ENCODE measurements around the gene TGIF1.

GRCh38 chr18:3409811-3410210 lies 40.2 kb upstream of the TGIF1 start:
- TF ChIP-seq CTCF (IDR thresholded peaks at IDR 0.05), result no peak
- no peak for TF ChIP-seq EZH2 (IDR thresholded peaks at IDR 0.05; ENCODE audit: borderline replicate concordance, insufficient read depth, low read depth, low read length, poor library complexity, severe bottlenecking)
